CD8-positive, alpha-beta memory T cell (primary cell): ENCODE data around the gene PREX1. TPM values are rescaled to one million over a fixed set of nuclear protein-coding genes. Genes with fewer than 3 reads are reported as not detected.
"Not testable (repeated sequence)": the region's sequence is repeated elsewhere in the genome, so short reads cannot be mapped to it uniquely, and the experiment has no call there.

ENCODE experiments used
- CTCF ChIA-PET: fragments of 350-600 bp; sonication (Branson Sonifier 250); formaldehyde crosslinking; loops from one replicate; lab custom pipeline; 2021; ENCODE audit warnings: antibody characterized with exemption; lab: Charles Lee
- POLR2A ChIA-PET: fragments of 350-600 bp; sonication (Branson Sonifier 250); formaldehyde crosslinking; loops from one replicate; lab custom pipeline; 2021; ENCODE audit warnings: antibody characterized with exemption; lab: Charles Lee
- DNase-seq, 5 donors: peaks; one replicate each; pipeline versions ENCODE4 v3.0.0 to v3.0.0-alpha.2; 2020 to 2022; ENCODE audit warnings: mixed read lengths in 1 of 5
- H3K27ac ChIP-seq: one replicate; pipeline ENCODE4 v1.7.0; 2013; ENCODE audit warnings: low read depth, mild to moderate bottlenecking, low read length, moderate library complexity
- H3K27me3 ChIP-seq: 2 replicates; pipeline ENCODE4 v1.7.0; 2013; ENCODE audit warnings: low read length, mild to moderate bottlenecking; ENCODE audit not compliant: insufficient read depth, poor library complexity, severe bottlenecking
- H3K36me3 ChIP-seq: 2 replicates; pipeline ENCODE4 v1.7.0; 2013; ENCODE audit warnings: mild to moderate bottlenecking, low read length, moderate library complexity; ENCODE audit not compliant: insufficient read depth
- H3K4me1 ChIP-seq: 2 replicates; pipeline ENCODE4 v1.7.0; 2013; ENCODE audit warnings: mild to moderate bottlenecking, low read length, moderate library complexity; ENCODE audit not compliant: insufficient read depth
- H3K4me3 ChIP-seq: 2 replicates; pipeline ENCODE4 v1.7.0; 2013; ENCODE audit warnings: mild to moderate bottlenecking, low read length
- H3K9me3 ChIP-seq: 2 replicates; pipeline ENCODE4 v1.7.0; 2013; ENCODE audit warnings: mild to moderate bottlenecking, low read length
- H3K27ac Mint-ChIP-seq, 8 donors: one replicate each; pipeline ENCODE4 v1.8.0; 2020 to 2021; ENCODE audit warnings: mixed read lengths in 8 of 8, mild to moderate bottlenecking in 6 of 8, inconsistent platforms in 3 of 8, moderate library complexity in 3 of 8
- H3K27me3 Mint-ChIP-seq, 2 donors: one replicate each; pipeline ENCODE4 v1.8.0; 2020 to 2021; ENCODE audit warnings: mixed read lengths in 2 of 2, mild to moderate bottlenecking in 1 of 2, moderate library complexity in 1 of 2
- H3K36me3 Mint-ChIP-seq, 3 donors: one replicate each; pipeline ENCODE4 v1.8.0; 2020 to 2021; ENCODE audit warnings: mixed read lengths in 3 of 3, inconsistent platforms in 1 of 3, mild to moderate bottlenecking in 1 of 3
- H3K4me1 Mint-ChIP-seq, 3 donors: one replicate each; pipeline ENCODE4 v1.8.0; 2020 to 2021; ENCODE audit warnings: mixed read lengths in 3 of 3, inconsistent platforms in 1 of 3, mild to moderate bottlenecking in 1 of 3
- H3K4me3 Mint-ChIP-seq, 7 donors: one replicate each; pipeline ENCODE4 v1.8.0; 2020 to 2021; ENCODE audit warnings: mixed read lengths in 7 of 7, mild to moderate bottlenecking in 6 of 7, moderate library complexity in 4 of 7, inconsistent platforms in 2 of 7
- H3K9me3 Mint-ChIP-seq, 5 donors: one replicate each; pipeline ENCODE4 v1.8.0; 2020 to 2022; ENCODE audit warnings: mixed read lengths in 5 of 5, mild to moderate bottlenecking in 3 of 5, moderate library complexity in 2 of 5, inconsistent platforms in 1 of 5
- polyA plus RNA-seq: library from polyadenylated mRNA; unstranded; fragments of 300-500 nt; fragmentation: Illumina TruSeq; gene quantifications from one replicate; pipeline ENCODE4 v1.2.3, GENCODE V29; 2021
- total RNA-seq, 2 experiments: library from RNA; stranded (reverse); gene quantifications; one replicate each; pipeline ENCODE4 v1.2.3, GENCODE V29; 2021

PREX1 gene
- total and polyA plus RNA-seq, 3 experiments from 2014 or later = 89.5 to 90.5 (median 90.0) TPM

- Mint-ChIP-seq H3K36me3 (peaks cover 0 to 29% (median 0%) of the 10 kb centered on the region in 3 donors), H3K27me3 (no peaks in the 10 kb centered on the region), H3K4me3 (peak overlapping the region; percentile 96 to 100 (median 99)), H3K27ac (peak overlapping the region in 6 of 8 donors; percentile 86 to 100 (median 96)), H3K4me1 (peaks cover 5 to 44% (median 29%) of the 10 kb centered on the region in 3 donors), H3K9me3 (no peaks in the 10 kb centered on the region)
- Histone ChIP-seq H3K4me3 (peak overlapping the region; percentile 79), H3K36me3 (no peaks in the 10 kb centered on the region), H3K27me3 (no peaks in the 10 kb centered on the region), H3K4me1 (peaks cover 30% of the 10 kb centered on the region), H3K9me3 (no peaks in the 10 kb centered on the region), H3K27ac (peak overlapping the region; percentile 78)
- CTCF ChIA-PET = interaction anchor here (0.8 to 3.0 kb wide), 10 partner anchors 44 to 170 kb away, joined by 3 to 14 read pairs (median 3); no protein-coding TSS in a partner anchor
- POLR2A ChIA-PET = interaction anchor here (0.6 to 2.3 kb wide), 11 partner anchors 9 to 120 kb away, joined by 3 to 10 read pairs (median 3); no protein-coding TSS in a partner anchor
- peak; percentile 25 to 66 (median 42) for DNase-seq
These were observed 672 bp downstream of the PREX1 start for GRCh38 chr20:48826883-48827771.

- not testable (repeated sequence) for H3K9me3 ChIP-seq, H3K36me3 ChIP-seq, H3K27me3 Mint-ChIP-seq, H3K27me3 ChIP-seq, DNase-seq, H3K9me3 Mint-ChIP-seq
- Mint-ChIP-seq H3K4me1 (peaks cover 5 to 50% (median 27%) of the 10 kb centered on the region in 3 donors), H3K4me3 (peak overlapping the region; percentile 96 to 100 (median 99)), H3K36me3 (peaks cover 0 to 35% (median 0%) of the 10 kb centered on the region in 3 donors), H3K27ac (peak overlapping the region in 6 of 8 donors; percentile 86 to 100 (median 96))
- H3K27ac ChIP-seq = peak overlapping the region; percentile 78
- ChIA-PET POLR2A (interaction anchor here (0.6 to 2.3 kb wide), 8 partner anchors 9 to 120 kb away, joined by 3 to 10 read pairs (median 3); no protein-coding TSS in a partner anchor), CTCF (interaction anchor here (0.8 to 3.0 kb wide), 8 partner anchors 35 to 169 kb away, joined by 3 to 14 read pairs (median 3); no protein-coding TSS in a partner anchor)
- H3K4me1 ChIP-seq = peaks cover 37% of the 10 kb centered on the region
- peak overlapping the region; percentile 79 for H3K4me3 ChIP-seq
These were observed 1.3 kb downstream of the PREX1 start for GRCh38 chr20:48826480-48826879.

DNA sequence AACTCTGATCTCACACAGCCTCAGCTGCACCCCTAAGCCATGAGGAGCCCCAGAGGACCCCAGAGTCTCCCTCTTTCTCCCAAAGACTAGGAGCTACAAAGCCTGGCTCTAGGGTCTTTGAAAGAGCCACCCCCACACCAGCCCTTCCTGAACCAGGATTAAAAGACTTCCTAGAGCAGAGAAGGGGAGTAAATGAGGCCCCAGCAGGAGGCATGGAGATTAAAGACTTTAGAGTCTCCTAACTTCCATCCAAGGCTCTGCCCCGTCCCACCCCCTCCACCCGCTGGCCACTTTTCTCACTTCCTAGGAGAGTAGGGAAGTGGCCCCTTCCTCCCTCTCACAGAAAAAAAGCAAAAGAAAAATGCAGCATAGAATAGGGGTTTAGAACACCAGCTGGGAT, 1.7 kb downstream of the PREX1 start:
- Histone ChIP-seq H3K27me3 (no peaks in the 10 kb centered on the region), H3K27ac (peak overlapping the region; percentile 78), H3K4me1 (peaks cover 41% of the 10 kb centered on the region), H3K9me3 (no peaks in the 10 kb centered on the region), H3K36me3 (no peaks in the 10 kb centered on the region), H3K4me3 (peak overlapping the region; percentile 79)
- Mint-ChIP-seq H3K27ac (peak overlapping the region in 6 of 8 donors; percentile 86 to 100 (median 96)), H3K27me3 (no peaks in the 10 kb centered on the region), H3K4me3 (peak overlapping the region; percentile 96 to 100 (median 99)), H3K9me3 (no peaks in the 10 kb centered on the region), H3K36me3 (peaks cover 0 to 39% (median 0%) of the 10 kb centered on the region in 3 donors), H3K4me1 (peaks cover 5 to 54% (median 27%) of the 10 kb centered on the region in 3 donors)
- no peak for DNase-seq
- ChIA-PET CTCF (interaction anchor here (0.8 to 3.0 kb wide), 6 partner anchors 34 to 169 kb away, joined by 3 to 14 read pairs (median 4); no protein-coding TSS in a partner anchor), POLR2A (interaction anchor here (0.7 to 1.4 kb wide), 3 partner anchors 12 to 108 kb away, joined by 3 to 4 read pairs (median 3); no protein-coding TSS in a partner anchor)

DNA sequence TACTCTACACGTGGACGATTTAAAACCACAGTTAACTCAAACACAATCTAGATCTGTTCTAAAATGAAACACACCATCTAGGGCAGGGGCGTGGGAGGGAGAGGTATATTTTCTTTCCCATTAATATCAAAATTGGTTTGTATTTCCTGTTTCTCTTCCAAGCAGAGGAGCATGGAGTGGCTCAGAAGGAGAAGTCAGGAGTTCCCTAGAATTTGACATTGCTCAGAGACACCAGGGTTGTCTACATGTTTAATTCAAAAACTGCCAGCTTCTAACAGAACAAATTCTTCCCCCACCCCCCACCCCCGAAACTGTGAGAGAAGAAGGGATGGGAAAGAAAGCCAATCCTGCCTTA, 2.3 kb downstream of the PREX1 start:
- no peaks in the 10 kb centered on the region for H3K9me3 Mint-ChIP-seq
- Histone ChIP-seq H3K4me3 (peak overlapping the region; percentile 79), H3K36me3 (no peaks in the 10 kb centered on the region), H3K27me3 (no peaks in the 10 kb centered on the region), H3K4me1 (peaks cover 46% of the 10 kb centered on the region), H3K9me3 (no peaks in the 10 kb centered on the region), H3K27ac (peak overlapping the region; percentile 78)
- no peaks in the 10 kb centered on the region for H3K27me3 Mint-ChIP-seq
- peak overlapping the region in 6 of 8 donors; percentile 86 to 100 (median 96) for H3K27ac Mint-ChIP-seq
- H3K4me3 Mint-ChIP-seq = peak overlapping the region; percentile 96 to 100 (median 99)
- no peak for DNase-seq
- peaks cover 5 to 60% (median 27%) of the 10 kb centered on the region in 3 donors for H3K4me1 Mint-ChIP-seq
- ChIA-PET POLR2A (interaction anchor here (0.6 to 1.4 kb wide), 2 partner anchors 74 to 107 kb away, joined by 3 read pairs; no protein-coding TSS in a partner anchor), CTCF (interaction anchor here (1.1 to 2.0 kb wide), 3 partner anchors 34 to 168 kb away, joined by 3 to 9 read pairs (median 5); no protein-coding TSS in a partner anchor)
- H3K36me3 Mint-ChIP-seq = peaks cover 0 to 44% (median 0%) of the 10 kb centered on the region in 3 donors

DNA sequence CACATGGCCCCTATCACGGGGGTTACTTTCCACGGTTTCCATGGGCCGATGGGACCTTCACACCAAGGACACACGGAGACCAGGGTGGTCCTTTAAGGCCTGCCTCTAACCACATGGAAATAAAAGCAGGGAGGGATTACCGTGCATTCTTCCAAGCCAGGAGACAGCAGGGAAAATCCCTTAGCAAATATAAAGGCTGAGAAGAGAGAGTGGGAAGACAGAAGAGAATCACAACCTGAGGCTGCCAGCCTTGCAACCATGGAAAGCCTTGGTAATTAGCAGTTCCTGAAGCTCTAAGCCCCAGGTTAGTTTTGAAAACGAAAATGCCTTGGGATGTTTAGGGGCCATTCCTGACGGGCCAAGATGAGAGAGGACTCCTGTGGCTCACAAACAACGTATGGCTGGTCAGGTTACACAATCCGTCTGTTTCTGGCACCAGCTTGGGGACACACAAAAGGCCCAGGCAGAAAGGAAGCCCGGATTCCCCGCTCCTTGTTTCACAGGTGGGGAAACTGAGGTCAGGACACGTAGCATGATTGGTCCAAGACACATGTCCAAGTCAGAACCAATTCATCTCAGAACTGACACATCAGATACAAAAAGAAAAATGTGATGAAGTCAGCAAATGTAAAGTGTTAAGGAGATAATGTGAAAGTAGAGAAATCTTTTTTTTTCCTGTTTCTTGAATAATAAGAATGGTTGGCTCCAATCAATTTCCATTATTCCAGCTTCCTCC, 2.8 kb downstream of the PREX1 start:
- ChIA-PET POLR2A (interaction anchor here (0.6 kb wide), 1 partner anchor 74 kb away, joined by 3 read pairs; no protein-coding TSS in a partner anchor), CTCF (interaction anchor here (1.1 to 1.2 kb wide), 2 partner anchors 33 to 80 kb away, joined by 3 to 5 read pairs; no protein-coding TSS in a partner anchor)
- Mint-ChIP-seq H3K4me3 (peak overlapping the region; percentile 96 to 100 (median 99)), H3K27me3 (no peaks in the 10 kb centered on the region), H3K9me3 (no peaks in the 10 kb centered on the region), H3K27ac (peak overlapping the region in 6 of 8 donors; percentile 86 to 100 (median 96)), H3K4me1 (peaks cover 5 to 65% (median 27%) of the 10 kb centered on the region in 3 donors), H3K36me3 (peaks cover 0 to 50% (median 5%) of the 10 kb centered on the region in 3 donors)
- DNase-seq = no peak
- Histone ChIP-seq H3K4me1 (peaks cover 52% of the 10 kb centered on the region), H3K36me3 (no peaks in the 10 kb centered on the region), H3K27me3 (no peaks in the 10 kb centered on the region), H3K27ac (peak overlapping the region; percentile 48), H3K9me3 (no peaks in the 10 kb centered on the region), H3K4me3 (peak overlapping the region; percentile 79)

- ChIA-PET POLR2A (no interaction called here), CTCF (interaction anchor here (1.0 kb wide), 1 partner anchor 117 kb away, joined by 3 read pairs; no protein-coding TSS in a partner anchor)
- peak overlapping the region; percentile 96 to 100 (median 99) for H3K4me3 Mint-ChIP-seq
- no peaks in the 10 kb centered on the region for H3K9me3 ChIP-seq
- H3K4me3 ChIP-seq = peak overlapping the region; percentile 79
- H3K4me1 Mint-ChIP-seq = peaks cover 5 to 75% (median 27%) of the 10 kb centered on the region in 3 donors
- H3K9me3 Mint-ChIP-seq = no peaks in the 10 kb centered on the region
- H3K27me3 ChIP-seq = no peaks in the 10 kb centered on the region
- peaks cover 0 to 56% (median 9%) of the 10 kb centered on the region in 3 donors for H3K36me3 Mint-ChIP-seq
- peak in 2 of 5 donors; percentile 24 to 68 for DNase-seq
- H3K36me3 ChIP-seq = no peaks in the 10 kb centered on the region
- H3K27me3 Mint-ChIP-seq = no peaks in the 10 kb centered on the region
- peak overlapping the region in 6 of 8 donors; percentile 86 to 100 (median 96) for H3K27ac Mint-ChIP-seq
- peak overlapping the region; percentile 48 for H3K27ac ChIP-seq
- H3K4me1 ChIP-seq = peaks cover 61% of the 10 kb centered on the region
These were observed 3.8 kb downstream of the PREX1 start for GRCh38 chr20:48823960-48824498.
